Breast epithelium (tissue), 3 donors: ENCODE results near the gene EFHC2.

Source experiments
- POLR2A ChIP-seq: fragments of 450-650 bp; IDR thresholded peaks from one replicate; pipeline ENCODE4 v1.6.1; 2016; ENCODE audit warnings: antibody characterized with exemption, mild to moderate bottlenecking, moderate library complexity
- POLR2AphosphoS5 ChIP-seq, 3 donors: sonication (generic); formaldehyde crosslinking; IDR thresholded peaks; one replicate each; pipeline ENCODE4 v1.6.1; 2017; ENCODE audit warnings: antibody characterized with exemption in 3 of 3
- TF ChIP-seq, protein P1 (sequence below), 3 donors: fragments of 450-650 bp; IDR thresholded peaks; one replicate each; pipeline ENCODE4 v1.5.1; 2016 to 2017; ENCODE audit warnings: antibody characterized with exemption in 3 of 3, mild to moderate bottlenecking in 3 of 3, moderate library complexity in 3 of 3

DNA sequence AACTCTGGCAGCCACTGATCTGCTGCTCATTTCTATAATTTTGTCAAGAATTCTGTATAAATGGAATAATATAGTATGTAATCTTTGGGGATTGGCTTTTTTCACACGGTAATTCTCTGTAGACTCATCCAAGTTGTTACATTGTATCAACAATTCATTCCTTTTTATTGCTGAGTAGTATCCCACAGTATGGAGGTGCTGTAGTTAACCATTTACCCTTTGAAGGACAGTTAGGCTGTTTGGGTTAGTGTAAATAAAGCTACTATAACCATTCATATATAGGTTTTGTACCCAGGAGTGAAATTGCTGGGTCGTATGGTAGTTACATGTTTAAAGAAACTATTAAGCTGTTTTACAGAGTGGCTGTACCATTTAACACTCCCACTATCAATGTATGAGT is 213.3 kb downstream of the EFHC2 start:
- TF ChIP-seq, protein P1, sequence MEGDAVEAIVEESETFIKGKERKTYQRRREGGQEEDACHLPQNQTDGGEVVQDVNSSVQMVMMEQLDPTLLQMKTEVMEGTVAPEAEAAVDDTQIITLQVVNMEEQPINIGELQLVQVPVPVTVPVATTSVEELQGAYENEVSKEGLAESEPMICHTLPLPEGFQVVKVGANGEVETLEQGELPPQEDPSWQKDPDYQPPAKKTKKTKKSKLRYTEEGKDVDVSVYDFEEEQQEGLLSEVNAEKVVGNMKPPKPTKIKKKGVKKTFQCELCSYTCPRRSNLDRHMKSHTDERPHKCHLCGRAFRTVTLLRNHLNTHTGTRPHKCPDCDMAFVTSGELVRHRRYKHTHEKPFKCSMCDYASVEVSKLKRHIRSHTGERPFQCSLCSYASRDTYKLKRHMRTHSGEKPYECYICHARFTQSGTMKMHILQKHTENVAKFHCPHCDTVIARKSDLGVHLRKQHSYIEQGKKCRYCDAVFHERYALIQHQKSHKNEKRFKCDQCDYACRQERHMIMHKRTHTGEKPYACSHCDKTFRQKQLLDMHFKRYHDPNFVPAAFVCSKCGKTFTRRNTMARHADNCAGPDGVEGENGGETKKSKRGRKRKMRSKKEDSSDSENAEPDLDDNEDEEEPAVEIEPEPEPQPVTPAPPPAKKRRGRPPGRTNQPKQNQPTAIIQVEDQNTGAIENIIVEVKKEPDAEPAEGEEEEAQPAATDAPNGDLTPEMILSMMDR (IDR thresholded peaks at IDR 0.05) = no peak
- TF ChIP-seq POLR2A (no peak), POLR2AphosphoS5 (IDR thresholded peaks at IDR 0.05) (no peak)
